Caco-2 (cell line): ENCODE results near the gene ASCL5. TPM values are rescaled to one million over a fixed set of nuclear protein-coding genes. Genes with fewer than 3 reads are reported as not detected.

Source experiments
- BruUV-seq: library from RNA; stranded (reverse); fragments of 400-500 nt; replicated peaks from 2 replicates; lab custom pipeline; 2021; lab: Mats Ljungman, UMichigan
- CTCF ChIA-PET: fragments of 300-600 bp; sonication (Branson Sonifier 250); formaldehyde crosslinking; loops from one replicate; lab custom pipeline; 2022; ENCODE audit warnings: antibody characterized with exemption; lab: Charles Lee
- POLR2A ChIA-PET: fragments of 300-600 bp; sonication (Branson Sonifier 250); formaldehyde crosslinking; loops from one replicate; lab custom pipeline; 2022; ENCODE audit warnings: antibody characterized with exemption; lab: Charles Lee
- DNase-seq, 2 experiments: peaks; one replicate each; pipeline versions ENCODE4 v3.0.0 to v3.0.0-alpha.2; 2020 to 2022
- H3K27me3 ChIP-seq: replicated peaks from 2 replicates; pipeline ENCODE4 v1.6.0; 2011; ENCODE audit warnings: low read length; ENCODE audit not compliant: control insufficient read depth, insufficient read depth
- H3K36me3 ChIP-seq: 2 replicates; pipeline ENCODE4 v1.5.1; 2011; ENCODE audit warnings: low read length; ENCODE audit not compliant: control insufficient read depth, insufficient read depth
- H3K4me1 ChIP-seq: fragments of 250-450 bp; sonication (Bioruptor Pico); 2 replicates; pipeline ENCODE4 v1.5.1; 2020; ENCODE audit warnings: mild to moderate bottlenecking
- H3K4me3 ChIP-seq: 2 replicates; pipeline ENCODE4 v1.5.1; 2011; ENCODE audit warnings: low read depth, mild to moderate bottlenecking, control low read depth, low read length
- H3K9me3 ChIP-seq: fragments of 250-450 bp; sonication (Bioruptor Pico); 2 replicates; pipeline ENCODE4 v1.5.1; 2020; ENCODE audit warnings: mild to moderate bottlenecking, moderate library complexity
- H3K27ac Mint-ChIP-seq: one replicate; pipeline ENCODE4 v1.8.0; 2022; ENCODE audit warnings: mixed read lengths; ENCODE audit not compliant: unreplicated experiment
- H3K27me3 Mint-ChIP-seq: one replicate; pipeline ENCODE4 v1.8.0; 2022; ENCODE audit warnings: mixed read lengths; ENCODE audit not compliant: insufficient read depth, unreplicated experiment
- H3K36me3 Mint-ChIP-seq: one replicate; pipeline ENCODE4 v1.8.0; 2022; ENCODE audit warnings: mild to moderate bottlenecking, mixed read lengths; ENCODE audit not compliant: insufficient read depth, unreplicated experiment
- H3K4me1 Mint-ChIP-seq: one replicate; pipeline ENCODE4 v1.8.0; 2022; ENCODE audit warnings: low read depth, mixed read lengths; ENCODE audit not compliant: unreplicated experiment
- H3K4me3 Mint-ChIP-seq: one replicate; pipeline ENCODE4 v1.8.0; 2022; ENCODE audit warnings: mild to moderate bottlenecking, moderate library complexity, mixed read lengths; ENCODE audit not compliant: unreplicated experiment
- H3K9me3 Mint-ChIP-seq: one replicate; pipeline ENCODE4 v1.8.0; 2022; ENCODE audit warnings: mixed read lengths; ENCODE audit not compliant: unreplicated experiment
- CTCF ChIP-seq, 2 experiments: fragments of 200-600 bp in 1 of 2; IDR thresholded peaks; 1 replicate in 1 of 2; 2 replicates in 1 of 2; pipeline versions ENCODE4 v1.5.1 to v1.8.0; 2011 to 2022; ENCODE audit warnings: antibody characterized with exemption in 1 of 2, control low read depth in 1 of 2, inconsistent platforms in 1 of 2, low read depth in 1 of 2, low read length in 1 of 2, mild to moderate bottlenecking in 1 of 2, moderate library complexity in 1 of 2; ENCODE audit not compliant: insufficient read depth in 1 of 2, severe bottlenecking in 1 of 2, unreplicated experiment in 1 of 2
- intact Hi-C: fragments of 100-400 bp; cut with micrococcal nuclease; formaldehyde crosslinking; loops from one replicate; pipeline ENCODE4 v1.10.0; 2022; ENCODE audit not compliant: unreplicated experiment
- total RNA-seq: library from RNA; stranded (reverse); gene quantifications from 2 replicates; pipeline ENCODE4 v1.2.3, GENCODE V29; 2022

ASCL5 gene
- total RNA-seq, 1 experiment from 2014 or later: 0.48 TPM

GRCh38 chr1:201155354-201155753 is 28.4 kb upstream of the ASCL5 start:
- intact Hi-C loops: no loop called here
- DNase-seq: no peak
- no peaks in the 10 kb centered on the region; the same call in 1 of the 2 replicates for H3K36me3 ChIP-seq
- H3K4me1 ChIP-seq: peaks cover 12% of the 10 kb centered on the region
- Mint-ChIP-seq H3K4me1 (no peaks in the 10 kb centered on the region), H3K9me3 (no peaks in the 10 kb centered on the region), H3K27ac (no peak overlapping the region), H3K36me3 (peaks cover 25% of the 10 kb centered on the region), H3K4me3 (no peak overlapping the region), H3K27me3 (no peaks in the 10 kb centered on the region)
- H3K4me3 ChIP-seq: no peak overlapping the region
- ChIA-PET POLR2A (no interaction called here), CTCF (no interaction called here)
- TF ChIP-seq CTCF (IDR thresholded peaks at IDR 0.05; ENCODE audit: insufficient read depth in 1 of 2, low read depth in 1 of 2, low read length in 1 of 2, severe bottlenecking in 1 of 2, unreplicated experiment in 1 of 2): no peak
- no TSS peak for BruUV-seq
- H3K27me3 ChIP-seq: no peaks in the 10 kb centered on the region
- H3K9me3 ChIP-seq: no peaks in the 10 kb centered on the region

- no peaks in the 10 kb centered on the region for H3K4me1 Mint-ChIP-seq
- Histone ChIP-seq H3K27me3 (no peaks in the 10 kb centered on the region), H3K36me3 (peaks cover 2% of the 10 kb centered on the region), H3K9me3 (no peaks in the 10 kb centered on the region), H3K4me3 (peak within 1 kb of the TSS; percentile 86), H3K4me1 (peaks cover 12% of the 10 kb centered on the region)
- H3K36me3 Mint-ChIP-seq: peaks cover 28% of the 10 kb centered on the region
- DNase-seq: peak; percentile 96 to 97
- no peak for TF ChIP-seq CTCF (IDR thresholded peaks at IDR 0.05; ENCODE audit: insufficient read depth in 1 of 2, low read depth in 1 of 2, low read length in 1 of 2, severe bottlenecking in 1 of 2, unreplicated experiment in 1 of 2)
- intact Hi-C loops: loop anchor here (1.0 kb wide), 1 partner anchor 16 kb away; no protein-coding TSS in a partner anchor
- ChIA-PET CTCF (interaction anchor here (0.6 to 1.6 kb wide), 6 partner anchors 15 to 532 kb away, joined by 3 to 10 read pairs (median 4); no protein-coding TSS in a partner anchor), POLR2A (interaction anchor here (1.3 kb wide), 1 partner anchor 17 kb away, joined by 5 read pairs; no protein-coding TSS in a partner anchor)
- peak within 1 kb of the TSS; percentile 86 for H3K27ac Mint-ChIP-seq
- no peaks in the 10 kb centered on the region for H3K27me3 Mint-ChIP-seq
- no peaks in the 10 kb centered on the region for H3K9me3 Mint-ChIP-seq
- peak within 1 kb of the TSS; percentile 84 for H3K4me3 Mint-ChIP-seq
- BruUV-seq: no TSS peak
These were observed 27.6 kb upstream of the ASCL5 start, which contains the start of gene TMEM9 for GRCh38 chr1:201154389-201155165. TSS of gene TMEM9 (minus strand) at chr1:201154474. CDS start at chr1:201153923, 551 bp downstream.
